ENCODE results near the gene DLD.
A peak's percentile ranks its signal among the peaks of the same experiment; 100 is the strongest.
"Not testable (repeated sequence)": the region's sequence is repeated elsewhere in the genome, so short reads cannot be mapped to it uniquely, and the experiment has no call there.

The DLD gene

DNA sequence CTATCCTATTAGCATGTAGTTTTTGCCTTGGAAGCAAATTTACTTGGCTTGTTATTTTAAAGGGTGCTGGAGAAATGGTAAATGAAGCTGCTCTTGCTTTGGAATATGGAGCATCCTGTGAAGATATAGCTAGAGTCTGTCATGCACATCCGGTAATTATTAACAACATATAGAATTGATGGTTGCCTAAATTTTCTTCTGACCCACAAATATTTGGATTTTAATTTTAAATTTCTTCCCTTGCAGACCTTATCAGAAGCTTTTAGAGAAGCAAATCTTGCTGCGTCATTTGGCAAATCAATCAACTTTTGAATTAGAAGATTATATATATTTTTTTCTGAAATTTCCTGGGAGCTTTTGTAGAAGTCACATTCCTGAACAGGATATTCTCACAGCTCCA is 28.0 kb downstream of the DLD start:
- H3K4me1 ChIP-seq (ENCODE audit: insufficient read depth, insufficient read length): no peaks in the 10 kb centered on the region
- H3K9ac ChIP-seq (ENCODE audit: insufficient read length, low read depth): no peak overlapping the region
- no peak overlapping the region for H3K4me3 ChIP-seq (ENCODE audit: insufficient read length, low read depth)
- no peak for DNase-seq (ENCODE audit: low read depth, low spot score)
- TF ChIP-seq SUZ12 (IDR thresholded peaks at IDR 0.05; ENCODE audit: extremely low read depth, insufficient read depth, insufficient read length) (no peak), ZNF274 (IDR thresholded peaks at IDR 0.05; ENCODE audit: low read depth, low read length) (no peak), YY1 (IDR thresholded peaks at IDR 0.05; ENCODE audit: insufficient read depth, insufficient read length) (no peak)
- peaks cover 55% of the 10 kb centered on the region for H3K36me3 ChIP-seq (ENCODE audit: insufficient read depth, insufficient read length, low read length)
- H3K27me3 ChIP-seq (ENCODE audit: insufficient read depth, insufficient read length): no peaks in the 10 kb centered on the region
- no peaks in the 10 kb centered on the region for H3K9me3 ChIP-seq (ENCODE audit: insufficient read depth, low read length)

DNA sequence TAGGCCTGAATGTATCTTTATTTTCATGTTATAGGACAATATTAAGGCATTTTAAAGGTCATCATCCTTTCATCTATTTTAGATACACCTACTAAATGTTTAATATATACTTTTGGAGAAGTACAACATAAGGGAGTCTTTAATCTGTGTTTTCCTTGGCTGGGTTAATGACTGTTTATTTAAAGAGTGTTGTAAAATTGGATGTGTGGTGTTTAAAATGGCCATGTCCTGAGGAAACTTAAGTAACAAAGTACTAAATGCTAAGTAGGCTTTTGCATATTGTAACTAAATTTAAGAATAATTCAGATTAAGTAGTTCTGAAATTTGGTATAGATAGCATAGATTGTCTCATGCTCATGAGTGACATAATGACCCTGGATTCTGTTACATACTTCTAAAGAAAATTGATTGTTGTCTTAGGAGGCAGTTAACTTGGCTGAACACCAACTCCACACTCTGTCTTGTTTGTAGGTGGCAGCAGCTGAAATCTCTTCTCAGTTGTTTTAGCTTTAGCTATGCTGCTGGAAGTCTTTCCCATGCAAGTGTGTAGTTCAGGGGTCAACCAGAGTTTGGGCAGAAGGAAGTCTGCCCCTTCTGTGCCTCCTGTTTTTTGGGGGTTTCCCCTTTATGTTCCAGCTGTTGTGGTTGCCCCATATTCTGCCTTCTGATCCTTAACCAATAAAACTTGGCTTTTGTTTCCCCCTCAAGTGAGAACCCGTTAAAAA is 29.2 kb downstream of the DLD start:
- H3K4me3 ChIP-seq (ENCODE audit: insufficient read length, low read depth): no peak overlapping the region
- no peaks in the 10 kb centered on the region for H3K9me3 ChIP-seq (ENCODE audit: insufficient read depth, low read length)
- no peak for DNase-seq (ENCODE audit: low read depth, low spot score)
- no peak for TF ChIP-seq SUZ12 (IDR thresholded peaks at IDR 0.05; ENCODE audit: extremely low read depth, insufficient read depth, insufficient read length)
- no peak for TF ChIP-seq YY1 (IDR thresholded peaks at IDR 0.05; ENCODE audit: insufficient read depth, insufficient read length)
- no peak for TF ChIP-seq ZNF274 (IDR thresholded peaks at IDR 0.05; ENCODE audit: low read depth, low read length)
- no peaks in the 10 kb centered on the region for H3K4me1 ChIP-seq (ENCODE audit: insufficient read depth, insufficient read length)
- H3K36me3 ChIP-seq (ENCODE audit: insufficient read depth, insufficient read length, low read length): peaks cover 60% of the 10 kb centered on the region
- H3K27me3 ChIP-seq (ENCODE audit: insufficient read depth, insufficient read length): no peaks in the 10 kb centered on the region
- H3K9ac ChIP-seq (ENCODE audit: insufficient read length, low read depth): no peak overlapping the region

DNA sequence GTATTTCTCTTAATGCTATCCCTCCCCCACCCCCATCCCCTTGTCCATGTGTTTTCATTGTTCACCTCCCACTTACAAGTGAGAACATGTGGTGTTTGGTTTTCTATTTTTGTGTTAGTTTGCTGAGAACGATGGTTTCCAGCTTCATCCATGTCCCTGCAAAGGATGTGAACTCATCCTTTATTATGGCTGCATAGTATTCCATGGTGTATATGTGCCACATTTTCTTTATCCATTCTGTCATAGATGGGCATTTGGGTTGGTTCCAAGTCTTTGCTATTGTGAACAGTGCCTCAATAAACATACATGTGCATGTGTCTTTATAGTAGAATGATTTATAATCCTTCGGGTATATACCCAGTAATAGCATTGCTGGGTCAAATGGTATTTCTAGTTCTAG is 30.8 kb downstream of the DLD start:
- not testable (repeated sequence) for H3K9ac ChIP-seq (ENCODE audit: insufficient read length, low read depth); H3K4me3 ChIP-seq (ENCODE audit: insufficient read length, low read depth); H3K4me1 ChIP-seq (ENCODE audit: insufficient read depth, insufficient read length); H3K27me3 ChIP-seq (ENCODE audit: insufficient read depth, insufficient read length); H3K9me3 ChIP-seq (ENCODE audit: insufficient read depth, low read length); DNase-seq (ENCODE audit: low read depth, low spot score)
- H3K36me3 ChIP-seq (ENCODE audit: insufficient read depth, insufficient read length, low read length): peaks cover 71% of the 10 kb centered on the region

DNA sequence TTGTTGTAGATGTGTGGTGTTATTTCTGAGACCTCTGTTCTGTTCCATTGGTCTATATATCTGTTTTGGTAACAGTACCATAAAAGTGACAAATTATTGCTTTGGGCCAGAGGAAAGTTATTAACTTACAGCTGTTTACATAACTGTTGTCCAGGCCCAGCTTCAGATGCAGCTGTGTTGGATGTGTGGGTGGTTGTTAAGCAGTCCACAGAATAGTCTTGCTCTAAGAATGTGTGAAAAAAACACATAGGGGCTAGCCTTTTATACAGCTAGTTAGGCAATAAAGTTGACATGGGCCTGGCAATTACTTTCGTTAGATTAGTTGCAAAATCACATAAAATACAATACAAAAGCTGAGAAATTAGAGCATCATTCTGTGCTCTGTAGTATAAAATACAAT is 31.9 kb downstream of the DLD start:
- Histone ChIP-seq H3K9me3 (ENCODE audit: insufficient read depth, low read length) (no peaks in the 10 kb centered on the region), H3K36me3 (ENCODE audit: insufficient read depth, insufficient read length, low read length) (peaks cover 72% of the 10 kb centered on the region), H3K4me1 (ENCODE audit: insufficient read depth, insufficient read length) (no peaks in the 10 kb centered on the region), H3K4me3 (ENCODE audit: insufficient read length, low read depth) (no peak overlapping the region), H3K9ac (ENCODE audit: insufficient read length, low read depth) (no peak overlapping the region), H3K27me3 (ENCODE audit: insufficient read depth, insufficient read length) (no peaks in the 10 kb centered on the region)
- DNase-seq (ENCODE audit: low read depth, low spot score): no peak
- TF ChIP-seq YY1 (IDR thresholded peaks at IDR 0.05; ENCODE audit: insufficient read depth, insufficient read length) (no peak), ZNF274 (IDR thresholded peaks at IDR 0.05; ENCODE audit: low read depth, low read length) (no peak), SUZ12 (IDR thresholded peaks at IDR 0.05; ENCODE audit: extremely low read depth, insufficient read depth, insufficient read length) (no peak)

GRCh38 chr7:107924841-107925504 is 34.0 kb downstream of the DLD start:
- Histone ChIP-seq H3K27me3 (ENCODE audit: insufficient read depth, insufficient read length) (no peaks in the 10 kb centered on the region), H3K9me3 (ENCODE audit: insufficient read depth, low read length) (no peaks in the 10 kb centered on the region), H3K36me3 (ENCODE audit: insufficient read depth, insufficient read length, low read length) (peaks cover 72% of the 10 kb centered on the region), H3K4me1 (ENCODE audit: insufficient read depth, insufficient read length) (no peaks in the 10 kb centered on the region), H3K4me3 (ENCODE audit: insufficient read length, low read depth) (no peak overlapping the region), H3K9ac (ENCODE audit: insufficient read length, low read depth) (no peak overlapping the region)
- TF ChIP-seq YY1 (IDR thresholded peaks at IDR 0.05; ENCODE audit: insufficient read depth, insufficient read length): no peak
- no peak for DNase-seq (ENCODE audit: low read depth, low spot score)

DNA sequence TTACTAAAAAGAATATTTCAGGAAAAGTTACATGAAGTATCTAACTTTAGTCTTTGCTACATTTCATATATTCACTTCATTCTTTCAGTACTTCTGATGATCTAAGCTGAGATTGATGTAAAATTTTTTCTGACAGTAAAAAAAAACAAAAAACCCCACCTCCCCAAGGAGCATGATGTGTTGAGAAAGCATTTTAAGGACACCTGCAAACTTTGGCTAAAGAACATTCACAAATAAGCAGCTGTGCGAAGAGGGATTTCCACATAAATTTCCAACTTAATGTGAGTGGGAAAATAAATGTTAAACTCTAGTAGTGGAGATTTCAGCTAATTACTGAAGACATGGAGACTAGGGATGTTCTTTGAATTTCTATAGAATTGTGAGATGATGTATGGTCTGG is 35.5 kb downstream of the DLD start:
- peaks cover 80% of the 10 kb centered on the region for H3K36me3 ChIP-seq (ENCODE audit: insufficient read depth, insufficient read length, low read length)
- TF ChIP-seq SUZ12 (IDR thresholded peaks at IDR 0.05; ENCODE audit: extremely low read depth, insufficient read depth, insufficient read length): no peak
- no peak for TF ChIP-seq ZNF274 (IDR thresholded peaks at IDR 0.05; ENCODE audit: low read depth, low read length)
- TF ChIP-seq YY1 (IDR thresholded peaks at IDR 0.05; ENCODE audit: insufficient read depth, insufficient read length): no peak
- DNase-seq (ENCODE audit: low read depth, low spot score): no peak
- H3K27me3 ChIP-seq (ENCODE audit: insufficient read depth, insufficient read length): no peaks in the 10 kb centered on the region
- no peak overlapping the region for H3K9ac ChIP-seq (ENCODE audit: insufficient read length, low read depth)
- no peak overlapping the region for H3K4me3 ChIP-seq (ENCODE audit: insufficient read length, low read depth)
- no peaks in the 10 kb centered on the region for H3K9me3 ChIP-seq (ENCODE audit: insufficient read depth, low read length)
- no peaks in the 10 kb centered on the region for H3K4me1 ChIP-seq (ENCODE audit: insufficient read depth, insufficient read length)

DNA sequence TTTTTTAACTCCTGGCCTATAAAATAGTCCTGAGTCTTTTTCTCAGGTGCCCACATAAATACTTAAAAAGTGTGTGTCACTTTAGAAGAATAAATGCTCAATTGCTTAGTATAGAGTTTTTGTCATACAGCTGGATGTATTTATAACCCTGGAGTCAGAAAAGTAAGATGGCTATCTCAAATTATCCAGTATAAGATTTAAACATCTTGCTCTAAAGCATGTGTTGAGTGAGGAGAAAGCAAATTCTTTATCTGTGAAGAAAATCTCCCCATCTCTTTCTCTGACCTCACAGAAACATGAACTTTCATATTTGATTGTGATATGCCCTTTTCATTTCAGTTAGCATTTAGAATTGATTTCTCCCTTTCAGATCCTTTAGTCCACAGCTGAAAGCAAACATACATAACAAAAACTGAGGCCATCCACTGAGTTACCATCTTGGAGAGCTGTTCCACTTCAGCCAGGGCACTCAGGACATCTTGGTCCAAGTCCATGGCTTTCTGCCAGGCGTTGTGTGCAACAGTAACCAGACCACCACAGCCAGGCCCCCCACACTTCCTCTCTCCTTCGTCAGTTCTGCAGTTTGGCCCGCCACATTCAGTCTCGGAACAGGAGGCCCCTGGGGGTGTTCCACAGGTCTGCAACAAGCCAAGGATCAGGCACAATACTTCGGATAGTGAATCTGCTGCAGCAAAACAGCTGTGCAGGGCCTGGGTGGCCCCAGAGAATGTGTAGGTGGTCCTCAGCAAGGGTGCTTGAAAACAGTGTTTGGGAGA is 40.9 kb downstream of the DLD start:
- Histone ChIP-seq H3K4me3 (ENCODE audit: insufficient read length, low read depth) (no peak overlapping the region), H3K9ac (ENCODE audit: insufficient read length, low read depth) (peak overlapping the region; percentile 67), H3K9me3 (ENCODE audit: insufficient read depth, low read length) (no peaks in the 10 kb centered on the region), H3K27me3 (ENCODE audit: insufficient read depth, insufficient read length) (no peaks in the 10 kb centered on the region), H3K36me3 (ENCODE audit: insufficient read depth, insufficient read length, low read length) (peaks cover 74% of the 10 kb centered on the region), H3K4me1 (ENCODE audit: insufficient read depth, insufficient read length) (peaks cover 6% of the 10 kb centered on the region)
- no peak for DNase-seq (ENCODE audit: low read depth, low spot score)
- TF ChIP-seq ZNF274 (IDR thresholded peaks at IDR 0.05; ENCODE audit: low read depth, low read length) (no peak), YY1 (IDR thresholded peaks at IDR 0.05; ENCODE audit: insufficient read depth, insufficient read length) (no peak), SUZ12 (IDR thresholded peaks at IDR 0.05; ENCODE audit: extremely low read depth, insufficient read depth, insufficient read length) (no peak)
